HepG2 (cell line): Measurements from ENCODE around the gene L3MBTL4. TPM values are rescaled to one million over a fixed set of nuclear protein-coding genes. Genes with fewer than 3 reads are reported as not detected.

ENCODE experiments used
- CCAR2 ChIP-seq: fragments of 200-400 bp; formaldehyde crosslinking; optimal IDR thresholded peaks from 2 replicates; pipeline ENCODE3; 2018; ENCODE audit warnings: low read depth, mild to moderate bottlenecking, low read length, moderate library complexity
- KIAA2018 ChIP-seq: sonication (generic); formaldehyde crosslinking; IDR thresholded peaks from 2 replicates; pipeline ENCODE4 v1.5.0; 2020; ENCODE audit warnings: mild to moderate bottlenecking, missing genetic modification reagents, borderline replicate concordance
- MAZ ChIP-seq, 2 experiments: sonication (generic) in 1 of 2; formaldehyde crosslinking in 1 of 2; IDR thresholded peaks; 2 replicates each; pipeline versions ENCODE4 v1.5.0 to v1.6.1; 2012 to 2020; ENCODE audit warnings: low read depth in 2 of 2, mild to moderate bottlenecking in 2 of 2, borderline replicate concordance in 1 of 2, improper control_type of control experiment in 1 of 2, low read length in 1 of 2, missing genetic modification reagents in 1 of 2, moderate library complexity in 1 of 2
- MEIS2 ChIP-seq: sonication (generic); formaldehyde crosslinking; IDR thresholded peaks from 2 replicates; pipeline ENCODE4 v1.9.0; 2021; ENCODE audit warnings: mild to moderate bottlenecking, missing genetic modification reagents
- MXD3 ChIP-seq: IDR thresholded peaks from 2 replicates; pipeline ENCODE4 v1.6.1; 2016; ENCODE audit warnings: mild to moderate bottlenecking, missing biosample characterization, missing genetic modification reagents
- MYC ChIP-seq: sonication (generic); formaldehyde crosslinking; IDR thresholded peaks from 2 replicates; pipeline ENCODE4 v1.9.0; 2021; ENCODE audit warnings: missing genetic modification reagents, borderline replicate concordance
- PITX1 ChIP-seq: sonication (generic); formaldehyde crosslinking; IDR thresholded peaks from 2 replicates; pipeline ENCODE4 v1.5.1; 2020; ENCODE audit warnings: mild to moderate bottlenecking, missing genetic modification reagents
- SALL2 ChIP-seq: sonication (generic); formaldehyde crosslinking; IDR thresholded peaks from 2 replicates; pipeline ENCODE4 v1.8.1; 2023; ENCODE audit warnings: mild to moderate bottlenecking, missing genetic modification reagents, inconsistent platforms
- TBP ChIP-seq: sonication (generic); formaldehyde crosslinking; IDR thresholded peaks from 2 replicates; pipeline ENCODE4 v1.5.0; 2020; ENCODE audit warnings: missing genetic modification reagents
- TCF7 ChIP-seq: sonication (generic); IDR thresholded peaks from 2 replicates; pipeline ENCODE4 v1.6.1; 2016; ENCODE audit warnings: antibody characterized with exemption, low read depth
- ZBTB49 ChIP-seq: sonication (generic); formaldehyde crosslinking; IDR thresholded peaks from 2 replicates; pipeline ENCODE4 v1.4.0; 2020; ENCODE audit warnings: missing genetic modification reagents, borderline replicate concordance
- ZNF224 ChIP-seq: sonication (generic); formaldehyde crosslinking; IDR thresholded peaks from 2 replicates; pipeline ENCODE4 v1.5.0; 2020; ENCODE audit warnings: mild to moderate bottlenecking, missing genetic modification reagents
- ZNF644 ChIP-seq: IDR thresholded peaks from 2 replicates; pipeline ENCODE4 v1.6.1; 2016; ENCODE audit warnings: low read depth
- ZNF710 ChIP-seq: sonication (generic); formaldehyde crosslinking; IDR thresholded peaks from 2 replicates; pipeline ENCODE4 v1.5.0; 2020; ENCODE audit warnings: mild to moderate bottlenecking, missing genetic modification reagents, borderline replicate concordance
- ZNF788 ChIP-seq: sonication (generic); formaldehyde crosslinking; IDR thresholded peaks from 2 replicates; pipeline ENCODE4 v1.5.0; 2020; ENCODE audit warnings: mild to moderate bottlenecking, missing genetic modification reagents, borderline replicate concordance
- polyA plus RNA-seq, 8 experiments: library from polyadenylated mRNA; depleted of rRNA in 3 of 8; stranded (reverse) in 7 of 8; unstranded in 1 of 8; fragments of >200 nt; fragmentation: Illumina TruSeq in 4 of 8; extraction: Trizol in 4 of 8; gene quantifications; 2 replicates each; pipeline versions ENCODE4 v1.2.1 to v1.2.3, GENCODE V29; 2011 to 2016; ENCODE audit warnings: low read depth in 4 of 8, missing spikeins in 1 of 8, mixed read lengths in 1 of 8; ENCODE audit not compliant: insufficient read depth in 1 of 8
- total RNA-seq, 5 experiments: library from RNA; depleted of rRNA; stranded (reverse); fragments of >200 nt; fragmentation: Illumina TruSeq; extraction: Trizol; gene quantifications; 2 replicates each; pipeline ENCODE4 v1.2.3, GENCODE V29; 2016; ENCODE audit warnings: low read depth in 1 of 5

Gene L3MBTL4
- total and polyA plus RNA-seq, 2 of the 13 experiments (the other 11 are each of a cell fraction or from before 2014, with no cell fraction given) = 10.8 to 13.3 TPM

- TF ChIP-seq ZBTB49 (CRISPR knock-in tag) (no peak), MEIS2 (CRISPR knock-in tag) (no peak), ZNF224 (CRISPR knock-in tag) (no peak), SALL2 (CRISPR knock-in tag) (no peak), MXD3 (CRISPR knock-in tag) (no peak), ZNF644 (peak; percentile 65), TCF7 (no peak), CCAR2 (no peak), ZNF788 (no peak), PITX1 (CRISPR knock-in tag) (no peak), MAZ (IDR thresholded peaks at IDR 0.05; ENCODE audit: borderline replicate concordance, low read depth, low read length) (no peak), MAZ (CRISPR knock-in tag; IDR thresholded peaks at IDR 0.05; ENCODE audit: low read depth) (no peak), TBP (CRISPR knock-in tag) (no peak), MYC (CRISPR knock-in tag) (no peak), KIAA2018 (CRISPR knock-in tag) (no peak), ZNF710 (CRISPR knock-in tag) (no peak)
These were observed 9.3 kb downstream of the L3MBTL4 start (continued) for GRCh38 chr18:6405237-6406074.
